Suprapubic skin (tissue), 4 donors: Measurements from ENCODE around the gene TNS1. TPM values are rescaled to one million over a fixed set of nuclear protein-coding genes. Genes with fewer than 3 reads are reported as not detected.

Experiments
- DNase-seq, 2 donors: peaks; one replicate each; pipeline ENCODE4 v3.0.0-alpha.2; 2019; ENCODE audit warnings: low spot score in 2 of 2
- H3K27ac ChIP-seq: fragments of 200-600 bp; sonication (generic); one replicate; pipeline ENCODE4 v1.5.1; 2019
- H3K27me3 ChIP-seq: fragments of 200-600 bp; sonication (generic); one replicate; pipeline ENCODE4 v1.5.1; 2019
- H3K36me3 ChIP-seq: fragments of 200-600 bp; sonication (generic); one replicate; pipeline ENCODE4 v1.5.1; 2019
- H3K4me1 ChIP-seq: fragments of 200-600 bp; sonication (generic); one replicate; pipeline ENCODE4 v1.5.1; 2019
- H3K4me3 ChIP-seq: fragments of 200-600 bp; sonication (generic); one replicate; pipeline ENCODE4 v1.5.1; 2019; ENCODE audit warnings: mild to moderate bottlenecking
- H3K9me3 ChIP-seq: fragments of 200-600 bp; sonication (generic); one replicate; pipeline ENCODE4 v1.5.1; 2019
- EP300 ChIP-seq: sonication (generic); formaldehyde crosslinking; IDR thresholded peaks from one replicate; pipeline ENCODE4 v1.6.1; 2017; ENCODE audit warnings: antibody characterized with exemption
- POLR2A ChIP-seq, 2 donors: fragments of 450-650 bp; IDR thresholded peaks; one replicate each; pipeline ENCODE4 v1.6.1; 2017; ENCODE audit warnings: antibody characterized with exemption in 2 of 2, mild to moderate bottlenecking in 2 of 2, moderate library complexity in 2 of 2
- POLR2AphosphoS5 ChIP-seq, 3 donors: sonication (generic); formaldehyde crosslinking; IDR thresholded peaks; one replicate each; pipeline ENCODE4 v1.6.1; 2017; ENCODE audit warnings: antibody characterized with exemption in 3 of 3
- WGBS: methylation state at CpG from one replicate; pipeline ENCODE4 v1.1.5; 2018; 5-methylcytosine and 5-hydroxymethylcytosine counted together
- total RNA-seq, 4 donors: library from RNA; depleted of rRNA; stranded (reverse); fragments of >200 nt; gene quantifications; one replicate each; pipeline ENCODE4 v1.1.0, GENCODE V29; 2016
- TF ChIP-seq, protein P1 (sequence below), 2 donors: fragments of 200-600 bp in 1 of 2; fragments of 450-650 bp in 1 of 2; sonication (generic) in 1 of 2; IDR thresholded peaks; one replicate each; pipeline ENCODE4 v1.5.1; 2016 to 2019; ENCODE audit warnings: antibody characterized with exemption in 2 of 2, mild to moderate bottlenecking in 1 of 2, moderate library complexity in 1 of 2

Gene TNS1
- total RNA-seq, 4 donors from 2014 or later = 64.1 to 145 (median 99.5) TPM

DNA sequence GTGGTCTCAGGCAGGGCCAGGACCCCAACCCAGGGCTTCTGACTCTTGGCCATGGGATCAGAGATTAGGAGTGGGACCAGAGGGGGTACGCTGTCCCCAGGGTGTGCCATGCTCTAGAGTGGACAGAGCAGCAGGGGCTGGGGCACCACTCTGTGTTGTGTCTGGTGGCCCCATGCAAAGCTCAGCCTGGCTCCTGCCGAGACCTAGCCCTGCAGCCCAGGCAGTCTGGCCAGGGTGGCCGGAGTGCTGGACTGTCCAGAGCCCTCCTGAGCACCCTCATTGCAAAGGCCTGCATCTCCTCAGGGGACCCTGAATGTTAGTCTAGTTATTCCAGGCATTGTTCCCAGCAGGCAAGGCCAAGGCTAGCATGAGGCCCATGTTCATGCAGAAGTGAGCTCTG is 162.3 kb downstream of the TNS1 start:
- H3K4me3 ChIP-seq = no peak overlapping the region
- no peaks in the 10 kb centered on the region for H3K27me3 ChIP-seq
- TF ChIP-seq POLR2A (IDR thresholded peaks at IDR 0.05) = no peak
- TF ChIP-seq, protein P1, sequence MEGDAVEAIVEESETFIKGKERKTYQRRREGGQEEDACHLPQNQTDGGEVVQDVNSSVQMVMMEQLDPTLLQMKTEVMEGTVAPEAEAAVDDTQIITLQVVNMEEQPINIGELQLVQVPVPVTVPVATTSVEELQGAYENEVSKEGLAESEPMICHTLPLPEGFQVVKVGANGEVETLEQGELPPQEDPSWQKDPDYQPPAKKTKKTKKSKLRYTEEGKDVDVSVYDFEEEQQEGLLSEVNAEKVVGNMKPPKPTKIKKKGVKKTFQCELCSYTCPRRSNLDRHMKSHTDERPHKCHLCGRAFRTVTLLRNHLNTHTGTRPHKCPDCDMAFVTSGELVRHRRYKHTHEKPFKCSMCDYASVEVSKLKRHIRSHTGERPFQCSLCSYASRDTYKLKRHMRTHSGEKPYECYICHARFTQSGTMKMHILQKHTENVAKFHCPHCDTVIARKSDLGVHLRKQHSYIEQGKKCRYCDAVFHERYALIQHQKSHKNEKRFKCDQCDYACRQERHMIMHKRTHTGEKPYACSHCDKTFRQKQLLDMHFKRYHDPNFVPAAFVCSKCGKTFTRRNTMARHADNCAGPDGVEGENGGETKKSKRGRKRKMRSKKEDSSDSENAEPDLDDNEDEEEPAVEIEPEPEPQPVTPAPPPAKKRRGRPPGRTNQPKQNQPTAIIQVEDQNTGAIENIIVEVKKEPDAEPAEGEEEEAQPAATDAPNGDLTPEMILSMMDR (IDR thresholded peaks at IDR 0.05) = no peak
- TF ChIP-seq POLR2AphosphoS5 (IDR thresholded peaks at IDR 0.05) = no peak
- no peak for TF ChIP-seq EP300
- peaks cover 9% of the 10 kb centered on the region for H3K36me3 ChIP-seq
- peaks cover 56% of the 10 kb centered on the region for H3K4me1 ChIP-seq
- H3K27ac ChIP-seq = no peak overlapping the region
- H3K9me3 ChIP-seq = no peaks in the 10 kb centered on the region
- no peak for DNase-seq
- 86% methylated on average over 2 of the region's 3 CpGs for WGBS

DNA sequence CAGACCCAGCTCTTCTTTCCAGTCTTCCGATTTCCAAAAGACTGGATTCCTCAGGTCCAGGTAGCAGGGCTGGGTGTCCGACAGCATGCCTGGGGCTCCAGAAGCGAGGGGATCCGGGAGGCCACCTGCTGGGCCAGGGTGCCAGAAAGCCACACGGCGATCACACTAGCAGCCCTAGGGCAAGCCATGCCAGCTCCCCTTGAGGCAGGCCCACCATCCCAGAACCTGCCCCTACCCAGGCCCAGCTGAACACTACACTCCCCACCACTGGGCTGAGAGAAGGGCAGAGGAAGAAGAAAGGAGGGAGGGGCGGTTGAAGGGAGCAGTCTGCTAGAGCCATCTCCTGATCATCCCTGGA is 163.1 kb downstream of the TNS1 start:
- Histone ChIP-seq H3K9me3 (no peaks in the 10 kb centered on the region), H3K36me3 (peaks cover 12% of the 10 kb centered on the region), H3K4me1 (peaks cover 56% of the 10 kb centered on the region), H3K4me3 (no peak overlapping the region), H3K27ac (peak overlapping the region; percentile 18), H3K27me3 (no peaks in the 10 kb centered on the region)
- no peak for TF ChIP-seq POLR2AphosphoS5 (IDR thresholded peaks at IDR 0.05)
- TF ChIP-seq, protein P1 (IDR thresholded peaks at IDR 0.05) = no peak
- no peak for TF ChIP-seq POLR2A (IDR thresholded peaks at IDR 0.05)
- TF ChIP-seq EP300 = no peak
- no peak for DNase-seq
- WGBS = 88% methylated on average over 7 of the region's 7 CpGs

DNA sequence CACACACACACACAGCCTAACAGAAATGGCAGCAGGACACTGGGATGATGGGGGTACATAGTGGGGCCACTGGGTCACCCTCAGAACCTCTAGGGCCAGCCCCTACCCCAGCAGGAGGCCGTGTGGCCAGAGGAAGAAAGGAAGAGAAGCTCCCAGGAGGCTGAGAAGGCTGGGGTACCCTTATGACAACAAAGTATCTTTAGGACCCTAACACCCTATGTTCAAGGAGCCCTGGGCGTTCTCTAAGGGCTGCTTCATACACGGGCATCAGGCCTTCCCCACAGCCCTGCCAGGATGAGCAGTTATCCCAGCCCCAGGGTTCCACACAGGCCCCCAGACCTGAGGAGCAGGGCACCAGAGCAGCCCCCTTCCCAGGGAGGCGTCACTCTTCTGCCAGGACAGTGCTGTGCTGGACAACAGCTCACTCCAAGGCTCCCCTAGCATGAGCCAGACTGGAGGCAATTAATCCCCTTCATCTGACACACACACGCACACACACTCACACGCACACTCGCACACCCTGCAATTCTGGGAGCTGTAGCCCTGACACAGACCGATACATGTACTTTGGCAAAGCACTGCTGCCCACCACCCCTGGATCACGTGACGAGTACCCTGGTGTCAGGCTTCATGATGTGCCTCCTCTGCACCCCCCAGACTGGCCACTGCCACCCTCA is 163.6 kb downstream of the TNS1 start:
- no peak for TF ChIP-seq POLR2AphosphoS5 (IDR thresholded peaks at IDR 0.05)
- TF ChIP-seq, protein P1 (IDR thresholded peaks at IDR 0.05) = no peak
- TF ChIP-seq EP300 = no peak
- TF ChIP-seq POLR2A (IDR thresholded peaks at IDR 0.05) = no peak
- WGBS = 87% methylated on average over 10 of the region's 10 CpGs
- DNase-seq = no peak
- peak overlapping the region; percentile 18 for H3K27ac ChIP-seq
- H3K4me3 ChIP-seq = no peak overlapping the region
- H3K9me3 ChIP-seq = no peaks in the 10 kb centered on the region
- no peaks in the 10 kb centered on the region for H3K27me3 ChIP-seq
- peaks cover 18% of the 10 kb centered on the region for H3K36me3 ChIP-seq
- peaks cover 56% of the 10 kb centered on the region for H3K4me1 ChIP-seq

DNA sequence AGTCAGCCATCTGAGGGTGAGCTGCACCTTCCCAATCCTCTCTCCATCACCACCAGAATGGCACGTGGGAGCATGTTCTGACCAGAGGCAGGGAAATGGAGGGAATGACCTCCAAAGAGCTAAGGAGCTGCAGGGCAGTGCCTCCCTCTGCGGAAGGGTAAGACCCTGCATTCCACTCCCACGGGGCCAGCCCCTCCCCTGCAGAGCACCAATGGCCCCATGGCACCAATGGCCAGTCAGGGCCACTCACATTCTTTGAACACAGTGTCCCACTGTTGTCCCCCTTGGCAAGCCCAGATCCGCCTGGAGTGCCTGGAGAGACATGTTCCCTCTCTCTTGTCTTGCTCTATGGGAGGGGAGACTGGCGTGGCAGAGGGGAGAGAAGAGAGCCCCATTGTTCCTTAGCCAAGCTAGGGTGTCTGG is 164.4 kb downstream of the TNS1 start:
- Histone ChIP-seq H3K27ac (peak overlapping the region; percentile 80), H3K4me1 (peaks cover 56% of the 10 kb centered on the region), H3K9me3 (no peaks in the 10 kb centered on the region), H3K27me3 (no peaks in the 10 kb centered on the region), H3K4me3 (no peak overlapping the region), H3K36me3 (peaks cover 23% of the 10 kb centered on the region)
- no peak for DNase-seq
- 72% methylated on average over 5 of the region's 5 CpGs for WGBS
- TF ChIP-seq, protein P1 (IDR thresholded peaks at IDR 0.05) = no peak
- TF ChIP-seq POLR2A (IDR thresholded peaks at IDR 0.05) (no peak), POLR2AphosphoS5 (IDR thresholded peaks at IDR 0.05) (no peak), EP300 (no peak)

DNA sequence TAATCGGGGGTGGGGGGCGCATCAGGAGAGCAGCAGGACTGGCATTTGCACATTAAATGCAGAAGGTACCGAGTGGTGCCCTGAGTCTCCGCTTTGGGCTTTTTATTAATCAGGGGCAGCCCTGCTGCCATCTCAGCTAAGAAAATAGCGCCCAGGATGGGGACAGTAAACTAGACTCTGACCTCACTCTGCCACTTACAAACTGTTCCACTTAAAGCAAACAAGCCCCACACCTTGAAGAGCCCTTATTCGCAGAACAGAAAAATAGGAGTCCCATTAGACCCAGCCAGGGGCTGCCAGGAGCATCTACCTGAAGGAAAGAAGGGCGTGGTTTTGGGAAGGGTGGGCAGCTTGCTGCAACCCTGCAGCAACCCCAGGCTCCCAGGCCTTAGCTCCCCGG is 165.3 kb downstream of the TNS1 start:
- TF ChIP-seq EP300 (no peak), POLR2AphosphoS5 (IDR thresholded peaks at IDR 0.05) (no peak), POLR2A (IDR thresholded peaks at IDR 0.05) (no peak)
- TF ChIP-seq, protein P1 (IDR thresholded peaks at IDR 0.05) = no peak
- H3K27me3 ChIP-seq = no peaks in the 10 kb centered on the region
- peaks cover 32% of the 10 kb centered on the region for H3K36me3 ChIP-seq
- H3K27ac ChIP-seq = peak overlapping the region; percentile 80
- H3K9me3 ChIP-seq = no peaks in the 10 kb centered on the region
- no peak for DNase-seq
- H3K4me3 ChIP-seq = no peak overlapping the region
- peaks cover 56% of the 10 kb centered on the region for H3K4me1 ChIP-seq
- 81% methylated on average over 5 of the region's 8 CpGs for WGBS
